ENCODE measurements around the gene LILRB4.
"Not testable (repeated sequence)": the region's sequence is repeated elsewhere in the genome, so short reads cannot be mapped to it uniquely, and the experiment has no call there.

Gene LILRB4

DNA sequence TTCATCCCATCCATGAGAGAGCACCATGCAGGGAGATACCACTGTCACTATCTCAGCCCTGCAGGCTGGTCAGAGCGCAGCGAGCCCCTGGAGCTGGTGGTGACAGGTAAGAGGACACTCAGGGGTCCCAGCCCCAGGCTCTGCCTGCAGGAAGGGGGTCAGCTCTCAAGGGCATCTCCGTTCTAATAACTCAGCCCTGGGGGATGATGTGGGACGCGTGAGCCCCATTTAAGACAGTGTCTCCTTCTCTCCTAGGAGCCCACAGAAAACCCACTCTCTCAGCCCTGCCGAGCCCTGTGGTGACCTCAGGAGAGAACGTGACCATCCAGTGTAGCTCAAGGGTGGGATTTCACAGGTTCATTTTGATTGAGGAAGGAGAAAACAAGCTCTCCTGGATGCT is 46.0 kb downstream of the LILRB4 start:
- H3K27ac ChIP-seq = no peak overlapping the region
- TF ChIP-seq, protein P1, sequence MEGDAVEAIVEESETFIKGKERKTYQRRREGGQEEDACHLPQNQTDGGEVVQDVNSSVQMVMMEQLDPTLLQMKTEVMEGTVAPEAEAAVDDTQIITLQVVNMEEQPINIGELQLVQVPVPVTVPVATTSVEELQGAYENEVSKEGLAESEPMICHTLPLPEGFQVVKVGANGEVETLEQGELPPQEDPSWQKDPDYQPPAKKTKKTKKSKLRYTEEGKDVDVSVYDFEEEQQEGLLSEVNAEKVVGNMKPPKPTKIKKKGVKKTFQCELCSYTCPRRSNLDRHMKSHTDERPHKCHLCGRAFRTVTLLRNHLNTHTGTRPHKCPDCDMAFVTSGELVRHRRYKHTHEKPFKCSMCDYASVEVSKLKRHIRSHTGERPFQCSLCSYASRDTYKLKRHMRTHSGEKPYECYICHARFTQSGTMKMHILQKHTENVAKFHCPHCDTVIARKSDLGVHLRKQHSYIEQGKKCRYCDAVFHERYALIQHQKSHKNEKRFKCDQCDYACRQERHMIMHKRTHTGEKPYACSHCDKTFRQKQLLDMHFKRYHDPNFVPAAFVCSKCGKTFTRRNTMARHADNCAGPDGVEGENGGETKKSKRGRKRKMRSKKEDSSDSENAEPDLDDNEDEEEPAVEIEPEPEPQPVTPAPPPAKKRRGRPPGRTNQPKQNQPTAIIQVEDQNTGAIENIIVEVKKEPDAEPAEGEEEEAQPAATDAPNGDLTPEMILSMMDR (conservative IDR thresholded peaks at IDR 0.05) = no peak

DNA sequence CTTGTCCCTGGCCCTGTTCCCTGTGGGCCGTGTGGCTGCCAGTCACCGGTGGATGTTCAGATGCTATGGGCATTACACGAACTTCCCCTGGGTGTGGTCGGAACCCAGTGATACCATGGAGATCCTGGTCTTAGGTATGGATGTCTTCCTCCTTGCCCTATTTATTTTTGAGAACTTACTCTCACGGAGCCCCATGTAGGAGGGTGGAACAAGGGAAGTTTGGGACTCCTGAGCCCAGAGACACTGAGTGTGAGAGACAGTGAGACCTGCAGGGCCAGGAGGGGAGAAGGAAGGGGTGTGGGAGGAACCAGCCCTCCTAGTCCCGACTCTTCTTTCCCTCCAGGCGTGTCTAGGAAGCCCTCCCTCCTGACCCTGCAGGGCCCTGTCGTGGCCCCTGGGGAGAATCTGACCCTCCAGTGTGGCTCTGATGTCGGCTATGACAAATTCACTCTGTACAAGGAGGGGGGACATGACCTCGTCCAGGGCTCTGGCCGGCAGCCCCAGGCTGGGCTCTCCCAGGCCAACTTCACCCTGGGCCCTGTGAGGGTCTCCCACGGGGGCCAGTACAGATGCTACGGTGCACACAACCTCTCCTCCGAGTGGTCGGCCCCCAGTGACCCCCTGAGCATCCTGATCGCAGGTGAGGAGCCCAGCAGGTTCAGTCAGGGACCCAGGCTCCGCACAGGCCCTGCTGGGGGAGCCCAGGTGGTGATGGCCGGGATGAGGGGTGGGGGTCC is 46.6 kb downstream of the LILRB4 start:
- H3K27ac ChIP-seq = no peak overlapping the region
- TF ChIP-seq, protein P1 (conservative IDR thresholded peaks at IDR 0.05) = no peak

DNA sequence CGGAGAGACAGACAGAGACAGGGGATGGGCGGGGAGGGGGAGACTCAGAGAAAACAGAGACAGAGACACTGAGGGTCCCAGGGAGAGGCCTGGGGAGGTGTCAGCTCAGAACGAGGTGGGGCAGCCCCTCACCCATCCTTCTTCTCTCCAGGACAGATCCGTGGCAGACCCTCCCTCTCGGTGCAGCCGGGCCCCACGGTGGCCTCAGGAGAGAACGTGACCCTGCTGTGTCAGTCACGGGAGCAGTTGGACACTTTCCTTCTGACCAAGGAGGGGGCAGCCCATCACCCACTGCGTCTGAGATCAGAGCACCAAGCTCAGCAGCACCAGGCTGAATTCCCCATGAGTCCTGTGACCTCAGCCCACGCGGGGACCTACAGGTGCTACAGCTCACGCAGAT is 47.2 kb downstream of the LILRB4 start:
- not testable (repeated sequence) for H3K27ac ChIP-seq

Measured in VCaP (cell line).